Motor neuron (in vitro differentiated cells): ENCODE results near the gene ATPAF2. TPM values are rescaled to one million over a fixed set of nuclear protein-coding genes. Genes with fewer than 3 reads are reported as not detected.
A peak's percentile ranks its signal among the peaks of the same experiment; 100 is the strongest.

Source experiments
- ATAC-seq, 8 experiments: fragments of 200-7000 bp; cut with Tn5 transposase; replicated peaks in 6 of 8; 2 replicates each; pipeline ENCODE4 v1.8.0; 2021; ENCODE audit warnings: mild to moderate bottlenecking in 8 of 8, moderate library complexity in 8 of 8
- H3K27ac ChIP-seq, 2 donors: fragments of 250-450 bp; sonication (Bioruptor Pico); 2 replicates each; pipeline ENCODE4 v1.9.0; 2021; ENCODE audit warnings: antibody characterized with exemption in 2 of 2, mild to moderate bottlenecking in 2 of 2, moderate library complexity in 1 of 2
- H3K4me1 ChIP-seq, 2 donors: fragments of 250-450 bp; sonication (Bioruptor Pico); replicated peaks in 1 of 2; 2 replicates each; pipeline ENCODE4 v1.6.1; 2021; ENCODE audit warnings: antibody characterized with exemption in 2 of 2, mild to moderate bottlenecking in 2 of 2, moderate library complexity in 1 of 2
- H3K4me3 ChIP-seq, 5 donors: fragments of 250-450 bp; sonication (Bioruptor Pico); 2 replicates each; pipeline ENCODE4 v1.9.0; 2021; ENCODE audit warnings: antibody characterized with exemption in 5 of 5, mild to moderate bottlenecking in 5 of 5, moderate library complexity in 4 of 5
- WGBS, 10 experiments: fragments of 450-650 bp; shearing (Covaris generic); methylation state at CpG; one replicate each; pipeline ENCODE4 v1.0.0; 2022; 5-methylcytosine and 5-hydroxymethylcytosine counted together
- in situ Hi-C, 9 experiments: fragments of 400-800 bp; cut with MboI; loops; one replicate each; pipeline ENCODE4 v1.15.0; 2021; ENCODE audit warnings: low sequenced_read_pairs in 9 of 9, low pct_unique_long_range_greater_than_20kb in 2 of 9; ENCODE audit not compliant: unreplicated experiment in 9 of 9
- total RNA-seq, 8 experiments: library from RNA; unstranded; fragments of 300-600 nt; gene quantifications; 2 replicates each; pipeline versions ENCODE4 v1.2.3 to v1.2.4, GENCODE V29; 2022

The ATPAF2 gene
- total RNA-seq, 8 experiments from 2014 or later, result 12.7 to 38.9 (median 23.2) TPM

DNA sequence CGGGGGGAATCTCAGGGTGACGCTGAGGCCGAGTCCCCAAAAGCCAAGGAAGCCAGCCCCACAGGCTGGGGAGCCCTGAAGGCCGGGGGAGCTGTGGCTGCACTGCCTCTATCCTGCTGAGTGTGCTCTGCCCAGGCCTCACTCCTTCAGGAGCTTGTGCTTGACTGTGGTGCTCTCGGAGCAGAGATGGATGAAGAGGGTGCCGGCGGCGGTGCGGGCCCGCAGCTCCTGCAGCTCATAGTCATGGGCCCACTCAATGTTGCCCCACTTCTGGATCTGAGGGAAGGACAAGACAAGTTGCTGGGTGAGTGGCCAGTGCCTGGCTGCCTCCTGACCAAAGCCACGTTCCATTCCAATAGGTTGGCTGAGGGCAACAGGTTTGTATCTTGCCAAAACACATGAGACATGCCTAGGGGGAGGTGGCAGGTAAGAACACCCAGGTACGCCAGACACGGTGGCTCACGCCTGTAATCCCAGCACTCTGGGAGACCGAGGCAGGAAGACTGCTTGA is 20.5 kb downstream of the ATPAF2 start:
- no peak for ATAC-seq

DNA sequence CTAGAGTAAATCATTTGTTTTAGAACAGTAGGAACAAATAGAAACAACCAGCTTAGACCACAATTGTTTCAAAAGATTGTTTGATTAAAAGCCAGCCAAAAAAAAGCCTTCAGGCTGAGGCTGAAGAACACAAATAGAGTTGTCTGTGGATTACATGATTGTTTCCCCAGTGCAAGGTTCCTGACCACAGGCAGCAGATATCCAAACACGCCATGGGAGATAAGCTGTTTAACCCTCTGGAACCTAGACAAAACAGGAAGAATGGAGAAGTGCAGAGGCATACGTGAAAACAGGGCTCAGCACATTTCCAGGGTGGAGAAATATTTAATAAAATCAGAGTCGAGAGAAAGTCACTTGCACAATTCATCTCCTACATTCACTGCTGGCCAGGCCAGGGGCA is 21.0 kb downstream of the ATPAF2 start:
- Histone ChIP-seq H3K4me3 (no peak overlapping the region), H3K27ac (no peak overlapping the region), H3K4me1 (peaks cover 0 to 6% of the 10 kb centered on the region in 2 donors)
- ATAC-seq, result peak in 1 of 8 experiments; percentile 36
- in situ Hi-C loops, result loop anchor here in 1 of 9 experiments (25.0 kb wide), 1 partner anchor 331 kb away; the partner anchor contains the start of gene RAI1
- WGBS, 10 experiments, result 28 to 100% (median 90%) methylated on average over 1 to 2 of the region's 3 CpGs; no CpG with 5 or more reads in 3 of the 10 experiments

More for the DNA sequence above, 20.5 kb downstream of the ATPAF2 start:
- in situ Hi-C loops, result loop anchor here in 1 of 9 experiments (25.0 kb wide), 1 partner anchor 331 kb away; the partner anchor contains the start of gene RAI1
- H3K27ac ChIP-seq, result no peak overlapping the region
- 60 to 100% (median 97%) methylated on average over 1 to 8 of the region's 15 CpGs; no CpG with 5 or more reads in 3 of the 10 experiments for WGBS, 10 experiments
- H3K4me3 ChIP-seq, result no peak overlapping the region
- peaks cover 0 to 6% of the 10 kb centered on the region in 2 donors for H3K4me1 ChIP-seq

DNA sequence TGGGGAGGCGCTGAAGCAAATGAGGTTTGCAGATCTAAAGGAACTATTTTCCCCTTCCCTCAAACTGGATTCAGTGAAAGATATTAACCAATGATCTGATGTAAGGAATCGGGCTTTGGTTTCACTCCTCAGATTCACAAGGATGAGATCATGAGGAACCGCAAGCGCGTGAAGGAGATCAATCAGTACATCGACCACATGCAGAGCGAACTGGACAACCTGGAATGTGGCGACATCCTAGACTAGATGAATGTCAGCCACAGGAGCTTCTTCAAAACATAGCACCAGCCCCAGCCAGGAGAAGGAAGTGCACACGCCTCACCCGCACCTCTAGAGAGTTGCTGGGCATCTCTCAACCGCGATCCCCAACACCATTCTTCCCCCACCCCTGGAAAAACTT is 22.5 kb downstream of the ATPAF2 start:
- in situ Hi-C loops, result loop anchor here in 1 of 9 experiments (25.0 kb wide), 1 partner anchor 329 kb away; the partner anchor contains the start of gene RAI1
- Histone ChIP-seq H3K4me3 (no peak overlapping the region), H3K4me1 (peaks cover 0 to 6% of the 10 kb centered on the region in 2 donors), H3K27ac (no peak overlapping the region)
- 50 to 100% (median 93%) methylated on average over 1 to 9 of the region's 12 CpGs; no CpG with 5 or more reads in 1 of the 10 experiments for WGBS, 10 experiments
- ATAC-seq, result no peak

DNA sequence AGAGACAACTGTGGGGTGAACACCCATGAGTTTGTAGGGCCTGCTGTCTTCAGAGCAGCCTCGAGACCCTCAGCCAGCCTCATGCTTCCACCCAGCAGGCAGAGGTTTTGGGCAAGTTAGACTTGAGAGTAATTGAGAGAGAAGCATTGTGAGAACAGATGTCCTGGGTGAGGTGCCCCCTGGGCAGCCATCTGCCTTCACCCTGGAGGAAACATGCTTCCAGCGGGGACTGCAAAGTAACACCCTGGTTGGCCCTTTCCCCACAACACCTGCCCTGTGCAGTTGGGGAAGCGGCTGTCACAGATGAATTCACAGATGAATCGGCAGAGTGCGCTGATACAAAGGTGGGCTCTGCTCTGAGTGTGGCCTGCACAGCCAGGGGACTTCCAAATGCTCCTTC is 23.4 kb downstream of the ATPAF2 start:
- 67 to 95% (median 85%) methylated on average over 1 to 5 of the region's 5 CpGs; no CpG with 5 or more reads in 4 of the 10 experiments for WGBS, 10 experiments
- no peak for ATAC-seq
- H3K4me3 ChIP-seq, result no peak overlapping the region
- H3K27ac ChIP-seq, result no peak overlapping the region
- peaks cover 0 to 6% of the 10 kb centered on the region in 2 donors for H3K4me1 ChIP-seq
- in situ Hi-C loops, result loop anchor here in 1 of 9 experiments (25.0 kb wide), 1 partner anchor 328 kb away; the partner anchor contains the start of gene RAI1

DNA sequence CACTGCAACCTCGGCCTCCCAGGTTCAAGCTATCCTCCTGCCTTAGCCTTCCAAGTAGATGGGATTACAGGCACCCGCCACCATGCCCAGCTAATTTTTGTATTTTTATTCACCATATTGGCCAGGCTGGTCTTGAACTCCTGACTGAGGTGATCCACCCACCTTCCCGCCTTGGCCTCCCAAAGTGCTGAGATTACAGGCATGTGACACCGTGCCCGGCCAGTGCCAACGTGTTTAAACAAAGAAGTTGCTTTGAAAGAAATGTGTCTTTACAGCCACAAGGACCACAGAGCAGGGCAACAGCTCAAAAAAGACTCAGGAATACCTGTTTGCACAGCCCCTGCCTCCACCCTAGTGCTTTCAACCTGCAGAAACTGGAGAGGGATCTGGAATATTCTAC is 25.0 kb downstream of the ATPAF2 start:
- Histone ChIP-seq H3K4me3 (no peak overlapping the region), H3K27ac (no peak overlapping the region), H3K4me1 (no peaks in the 10 kb centered on the region)
- no peak for ATAC-seq
- in situ Hi-C loops, result loop anchor here in 1 of 9 experiments (25.0 kb wide), 1 partner anchor 327 kb away; the partner anchor contains the start of gene RAI1
- WGBS, 10 experiments, result 86 to 100% (median 97%) methylated on average over 3 to 5 of the region's 6 CpGs; no CpG with 5 or more reads in 3 of the 10 experiments

DNA sequence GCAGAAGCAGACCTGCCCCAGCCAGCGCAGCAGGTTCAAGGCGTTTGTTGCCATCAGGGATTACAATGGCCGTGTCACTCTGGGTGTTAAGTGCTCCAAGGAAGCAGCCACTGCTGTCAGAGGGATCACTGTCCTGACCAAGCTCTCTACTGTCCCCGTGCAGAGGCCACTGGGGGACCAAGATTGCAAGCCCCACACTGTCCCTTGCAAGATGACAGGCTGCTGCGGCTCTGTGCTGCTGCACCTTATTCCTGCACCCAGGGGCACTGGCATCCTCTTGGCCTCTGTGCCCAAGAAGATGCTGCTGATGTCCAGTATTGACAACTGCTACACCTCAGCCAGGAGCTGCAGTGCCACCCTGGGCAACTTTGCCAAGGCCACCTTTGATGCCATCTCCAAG is 27.7 kb downstream of the ATPAF2 start:
- in situ Hi-C loops, result loop anchor here in 1 of 9 experiments (25.0 kb wide), 1 partner anchor 324 kb away; the partner anchor contains the start of gene RAI1
- ATAC-seq, result no peak
- Histone ChIP-seq H3K27ac (no peak overlapping the region), H3K4me3 (no peak overlapping the region), H3K4me1 (no peaks in the 10 kb centered on the region)
- 76 to 100% (median 100%) methylated on average over 1 to 2 of the region's 5 CpGs; no CpG with 5 or more reads in 7 of the 10 experiments for WGBS, 10 experiments

DNA sequence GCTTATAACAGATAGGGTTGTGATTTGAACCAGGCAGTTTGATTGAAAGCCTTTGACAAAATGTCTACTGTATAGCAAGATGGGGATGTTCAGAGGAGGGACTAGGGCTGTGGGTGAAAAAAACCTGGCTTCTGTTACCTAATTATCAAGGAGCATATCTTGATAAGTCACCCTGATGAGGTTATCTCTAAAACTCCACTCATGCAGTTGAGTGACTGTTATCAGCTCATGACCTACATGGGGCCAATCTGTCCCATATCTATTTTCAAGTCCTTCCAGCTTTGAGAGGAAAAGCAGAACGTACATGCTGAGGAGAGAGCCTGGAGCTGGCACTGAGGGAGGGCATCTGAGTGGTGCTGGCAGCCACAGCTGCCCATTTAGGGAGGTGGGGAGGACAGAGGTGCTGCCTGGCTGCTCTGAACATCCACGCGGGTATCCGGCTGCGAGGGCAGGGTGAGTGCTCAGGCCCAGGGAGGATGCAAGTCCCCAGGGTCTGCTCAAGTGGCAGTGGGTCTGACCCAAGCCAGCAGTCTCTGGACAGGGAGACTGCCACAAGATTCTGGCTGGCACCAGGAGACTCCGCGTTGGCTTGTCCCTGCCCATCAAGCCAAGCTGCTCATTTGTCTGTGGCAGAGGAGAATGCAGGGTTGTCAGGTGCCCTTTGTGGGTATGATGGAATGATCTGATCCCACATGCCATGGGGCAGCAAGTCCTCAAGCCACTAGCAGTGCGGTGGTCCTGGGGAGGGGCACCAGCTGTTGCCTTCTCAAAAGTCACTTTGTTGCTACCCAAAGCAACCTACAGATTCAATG is 29.2 kb downstream of the ATPAF2 start:
- in situ Hi-C loops, result loop anchor here in 1 of 9 experiments (25.0 kb wide), 1 partner anchor 323 kb away; the partner anchor contains the start of gene RAI1
- Histone ChIP-seq H3K4me1 (peaks cover 4 to 7% of the 10 kb centered on the region in 2 donors), H3K27ac (no peak overlapping the region), H3K4me3 (no peak overlapping the region)
- 80 to 100% (median 90%) methylated on average over 1 to 4 of the region's 8 CpGs; no CpG with 5 or more reads in 2 of the 10 experiments for WGBS, 10 experiments
- ATAC-seq, result no peak

DNA sequence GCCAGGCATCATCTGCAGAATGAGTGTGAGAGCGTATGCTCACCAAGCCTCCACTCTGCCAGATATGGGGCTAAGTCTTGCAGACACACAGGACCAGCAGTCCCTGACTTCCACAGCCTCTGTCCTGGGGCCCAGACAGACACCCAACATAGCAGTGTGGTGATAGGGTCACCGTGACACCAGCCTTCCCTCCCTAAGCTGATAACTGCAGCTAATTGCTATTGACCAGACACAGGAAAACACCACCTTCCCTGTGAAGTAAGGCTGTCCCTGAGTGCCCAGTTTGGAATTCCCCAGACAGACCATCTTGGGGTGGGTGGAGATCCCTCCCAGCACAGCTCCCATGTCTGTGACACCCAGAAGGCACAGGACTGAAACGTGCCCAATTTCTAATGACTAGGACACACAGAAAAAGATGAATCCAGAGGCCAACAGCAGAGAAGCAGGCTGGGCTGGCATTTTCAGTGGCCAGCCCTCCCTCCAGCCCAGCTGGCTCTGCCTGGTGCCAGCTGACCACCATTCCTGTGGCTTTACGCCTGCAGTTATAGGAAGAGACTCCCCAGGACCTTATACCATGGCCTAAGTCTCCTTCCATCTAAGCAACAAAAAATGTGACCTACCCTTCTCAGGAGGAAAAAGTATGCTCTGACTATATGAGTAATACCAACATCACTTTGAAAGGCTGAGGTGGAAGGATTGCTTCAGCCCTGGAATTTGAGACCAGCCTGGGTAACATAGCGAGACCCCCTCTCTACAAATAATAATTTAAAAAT is 30.3 kb downstream of the ATPAF2 start:
- Histone ChIP-seq H3K4me3 (no peak overlapping the region), H3K27ac (no peak overlapping the region), H3K4me1 (peaks cover 14 to 18% of the 10 kb centered on the region in 2 donors)
- in situ Hi-C loops, result loop anchor here in 1 of 9 experiments (25.0 kb wide), 1 partner anchor 321 kb away; the partner anchor contains the start of gene RAI1
- ATAC-seq, result no peak
- 0 to 100% (median 80%) methylated on average over 1 to 2 of the region's 5 CpGs; no CpG with 5 or more reads in 3 of the 10 experiments for WGBS, 10 experiments

DNA sequence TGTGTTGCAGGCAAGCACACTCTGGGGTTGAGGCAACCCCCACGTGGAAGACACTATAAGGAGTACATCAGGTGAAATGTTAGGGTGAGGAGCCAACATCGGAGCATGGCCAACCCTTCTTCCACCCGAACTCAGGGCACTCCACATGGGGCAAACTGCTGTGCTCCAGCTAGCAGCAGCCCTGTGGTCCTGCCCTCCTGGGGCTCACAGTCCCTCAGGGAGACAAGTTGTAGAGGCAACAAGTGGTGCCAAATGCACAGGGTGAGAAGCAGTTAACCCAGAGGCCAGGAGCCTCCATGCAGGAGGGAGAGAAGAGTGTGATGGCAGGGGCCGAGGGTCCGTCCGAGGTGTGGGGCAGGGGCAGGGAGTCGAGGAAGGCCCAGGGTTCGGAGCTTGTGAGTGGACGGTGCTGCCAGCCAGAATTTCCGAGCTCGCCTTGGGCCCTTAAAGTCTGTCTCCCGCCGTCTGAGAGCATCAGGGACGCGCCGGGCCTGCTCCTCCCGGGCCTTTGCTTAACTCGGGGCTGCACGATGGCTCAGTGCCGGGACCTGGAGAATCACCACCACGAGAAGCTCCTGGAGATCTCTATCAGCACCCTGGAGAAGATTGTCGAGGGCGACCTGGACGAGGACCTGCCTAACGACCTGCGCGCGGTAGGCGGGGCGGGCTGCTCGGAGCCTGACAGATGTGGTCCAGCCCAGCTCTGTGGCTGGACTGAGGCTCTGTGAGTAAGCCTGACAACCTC is 32.3 kb downstream of the ATPAF2 start:
- no peak for ATAC-seq
- in situ Hi-C loops, result loop anchor here in 1 of 9 experiments (25.0 kb wide), 1 partner anchor 319 kb away; the partner anchor contains the start of gene RAI1
- Histone ChIP-seq H3K4me1 (peaks cover 15 to 18% of the 10 kb centered on the region in 2 donors), H3K4me3 (no peak overlapping the region), H3K27ac (no peak overlapping the region)
- 20 to 100% (median 63%) methylated on average over 1 to 8 of the region's 31 CpGs; no CpG with 5 or more reads in 4 of the 10 experiments for WGBS, 10 experiments

DNA sequence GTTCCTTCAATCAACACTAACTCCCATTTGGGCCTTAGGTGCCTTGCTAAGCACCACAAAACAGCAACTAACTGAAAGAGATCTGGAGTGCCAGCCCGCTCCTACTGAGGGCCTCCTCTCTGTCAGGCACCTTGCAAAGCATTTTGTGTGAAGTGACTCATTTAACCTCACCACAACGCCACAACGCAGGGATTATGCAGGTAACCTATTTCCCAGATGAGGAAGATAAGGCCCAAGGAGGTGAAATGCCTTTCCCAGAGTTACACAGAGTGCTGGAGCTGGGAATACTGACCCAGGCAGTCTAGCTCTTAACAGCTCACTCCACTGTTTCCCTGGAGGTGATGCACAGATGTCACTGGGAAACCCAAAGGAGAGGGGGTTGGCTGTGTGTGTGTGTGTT is 33.5 kb downstream of the ATPAF2 start:
- peak overlapping the region in 1 of 2 donors; percentile 67 for H3K27ac ChIP-seq
- ATAC-seq, result no peak
- 57 to 100% (median 77%) methylated on average over 1 to 3 of the region's 3 CpGs; no CpG with 5 or more reads in 6 of the 10 experiments for WGBS, 10 experiments
- no peak overlapping the region for H3K4me3 ChIP-seq
- in situ Hi-C loops, result loop anchor here in 1 of 9 experiments (25.0 kb wide), 1 partner anchor 318 kb away; the partner anchor contains the start of gene RAI1
- H3K4me1 ChIP-seq, result peaks cover 15 to 18% of the 10 kb centered on the region in 2 donors

DNA sequence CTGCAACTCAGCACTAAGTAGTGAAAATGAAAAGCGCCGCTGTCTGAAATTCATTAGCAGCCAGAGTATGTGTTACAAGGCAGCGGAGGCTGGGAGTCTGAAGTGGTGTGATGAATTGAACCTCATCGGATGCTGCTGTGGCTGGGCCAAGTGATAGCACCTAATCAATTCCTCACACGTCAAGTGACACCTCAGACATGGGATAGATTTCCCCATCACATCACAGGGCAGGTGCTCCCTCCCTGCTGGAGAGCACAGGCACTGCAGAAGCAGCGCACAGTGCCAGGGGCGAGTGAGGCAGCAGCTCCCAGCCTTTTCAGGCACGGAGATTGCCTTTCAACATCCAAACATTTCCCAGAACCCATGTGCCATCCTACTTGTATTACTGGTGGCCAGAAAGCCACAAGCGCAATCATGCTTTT is 34.1 kb downstream of the ATPAF2 start:
- H3K4me1 ChIP-seq, result peaks cover 15 to 19% of the 10 kb centered on the region in 2 donors

More for the DNA sequence above, 34.1 kb downstream of the ATPAF2 start:
- 20 to 100% (median 79%) methylated on average over 2 to 6 of the region's 9 CpGs; no CpG with 5 or more reads in 4 of the 10 experiments for WGBS, 10 experiments
- Histone ChIP-seq H3K4me3 (no peak overlapping the region), H3K27ac (peak overlapping the region in 1 of 2 donors; percentile 67)
- in situ Hi-C loops, result loop anchor here in 1 of 9 experiments (25.0 kb wide), 1 partner anchor 318 kb away; the partner anchor contains the start of gene RAI1
- peak in 6 of 8 experiments; percentile 51 to 95 (median 90) for ATAC-seq
